Stimulated activated CD8-positive, alpha-beta memory T cell treated with anti-CD3 and anti-CD28 coated beads, Interleukin-15, amount 100 ng/mL, for 4 hours (primary cell): ENCODE results near the gene SLC9A3.

Experiments
- DNase-seq, 2 donors: peaks; one replicate each; pipeline ENCODE4 v3.0.0-alpha.2; 2020; ENCODE audit warnings: low read depth in 2 of 2

SLC9A3 gene

GRCh38 chr5:526456-527088, 2.3 kb upstream of the SLC9A3 start:
- no peak for DNase-seq

GRCh38 chr5:525916-526315, 1.7 kb upstream of the SLC9A3 start:
- DNase-seq: no peak

DNA sequence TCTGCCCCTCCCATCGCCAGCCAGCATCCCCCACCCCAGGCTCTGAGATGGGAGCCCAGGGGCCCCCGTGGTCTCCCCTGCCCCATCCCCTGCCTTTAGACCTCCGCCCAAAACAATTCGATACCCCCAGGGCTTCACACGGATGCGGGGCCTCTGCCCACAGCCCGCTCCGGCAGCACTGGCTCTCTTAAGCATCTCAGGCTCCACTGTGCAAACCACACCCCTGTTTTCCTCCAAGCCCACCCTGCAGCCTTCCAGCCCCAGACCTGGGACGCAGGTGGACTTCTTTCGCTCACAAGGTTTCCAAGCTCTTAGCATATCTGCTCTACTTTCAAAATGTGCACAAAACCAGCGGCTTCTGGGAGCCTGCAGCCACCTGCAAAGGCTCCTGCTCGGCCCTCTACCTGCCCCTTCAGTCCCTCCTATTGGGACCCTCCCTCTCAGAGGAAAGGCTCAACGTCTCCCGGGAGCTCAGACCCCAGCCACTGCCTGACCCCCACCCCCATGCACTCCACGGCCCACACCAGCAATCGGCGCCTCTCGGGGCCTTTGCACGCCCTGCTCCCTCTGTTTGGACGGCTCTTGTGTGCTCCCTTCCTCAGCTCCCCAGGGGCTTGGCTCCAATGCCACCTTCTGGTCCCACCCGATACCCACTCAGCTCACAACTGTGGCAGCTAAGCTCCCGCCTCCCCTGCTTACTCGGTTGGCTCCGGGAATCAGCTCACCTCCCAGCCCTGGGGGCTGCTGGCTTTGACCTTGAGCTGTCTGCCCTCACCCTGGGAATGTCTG, 918 bp upstream of the SLC9A3 start:
- DNase-seq: no peak

DNA sequence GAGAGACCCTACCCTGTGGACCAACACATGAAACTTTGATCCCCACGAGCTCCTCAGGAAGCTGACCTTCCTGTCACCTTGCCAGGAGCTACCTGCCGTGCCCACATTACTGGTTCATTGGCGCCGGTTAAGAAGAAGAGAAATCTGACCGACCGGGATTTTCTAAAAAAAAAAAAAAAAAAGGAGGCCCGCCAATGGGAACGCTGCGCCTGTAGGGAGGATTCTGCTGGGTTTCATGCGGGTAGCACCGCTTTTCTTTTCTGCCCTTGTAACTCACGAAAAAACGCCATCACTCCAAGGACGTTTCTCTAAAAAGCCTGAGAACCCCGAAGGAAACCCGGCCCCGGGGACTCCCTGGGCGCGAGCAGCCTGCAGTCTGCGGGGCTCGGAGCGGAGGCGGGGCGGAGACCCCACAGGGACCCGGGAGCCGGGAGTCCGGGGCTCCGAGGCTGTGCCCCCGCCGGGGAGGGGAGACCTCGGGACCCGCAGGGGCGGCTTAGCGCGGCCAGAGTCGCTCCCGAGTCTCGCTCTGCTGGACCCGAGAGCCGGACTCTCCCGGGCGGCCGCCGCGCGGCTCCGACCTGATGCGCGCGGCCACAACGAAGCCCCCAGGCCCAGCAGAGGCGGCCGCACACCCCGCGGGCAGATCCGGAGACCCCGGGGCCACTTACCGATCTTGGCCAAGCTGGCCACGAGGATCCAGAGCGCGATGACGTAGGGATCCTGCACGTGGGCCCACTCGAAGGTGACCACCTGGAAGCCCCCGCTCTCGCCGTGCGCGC, 617 bp downstream of the SLC9A3 start:
- no peak for DNase-seq

- DNase-seq: no peak
Measured at GRCh38 chr5:522899-523440, 1.3 kb downstream of the SLC9A3 start.

- no peak for DNase-seq
Measured at GRCh38 chr5:522116-522515, 2.1 kb downstream of the SLC9A3 start.

GRCh38 chr5:521680-522079, 2.6 kb downstream of the SLC9A3 start:
- DNase-seq: no peak

DNA sequence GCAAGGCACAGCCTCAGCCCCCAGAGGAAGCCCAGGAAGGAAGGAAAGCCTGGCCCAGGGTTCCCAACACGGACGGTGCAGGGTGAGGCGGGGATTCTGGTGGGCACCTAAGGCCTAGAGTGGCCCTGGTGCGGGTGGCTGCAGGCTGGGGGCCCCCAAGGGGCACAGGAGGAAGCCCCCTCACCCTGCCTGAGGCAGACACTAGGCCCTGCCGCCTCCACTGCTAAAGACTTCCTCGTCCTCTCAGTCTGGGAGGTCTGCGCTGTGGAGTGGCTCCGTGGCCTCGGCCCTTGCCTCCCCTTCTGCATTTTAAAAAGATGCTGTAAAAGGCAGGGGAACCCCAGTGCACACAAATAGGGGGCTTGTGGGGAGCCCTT, 3.4 kb downstream of the SLC9A3 start:
- DNase-seq: no peak

- DNase-seq: no peak
Measured at GRCh38 chr5:520196-520849, 3.9 kb downstream of the SLC9A3 start.

DNA sequence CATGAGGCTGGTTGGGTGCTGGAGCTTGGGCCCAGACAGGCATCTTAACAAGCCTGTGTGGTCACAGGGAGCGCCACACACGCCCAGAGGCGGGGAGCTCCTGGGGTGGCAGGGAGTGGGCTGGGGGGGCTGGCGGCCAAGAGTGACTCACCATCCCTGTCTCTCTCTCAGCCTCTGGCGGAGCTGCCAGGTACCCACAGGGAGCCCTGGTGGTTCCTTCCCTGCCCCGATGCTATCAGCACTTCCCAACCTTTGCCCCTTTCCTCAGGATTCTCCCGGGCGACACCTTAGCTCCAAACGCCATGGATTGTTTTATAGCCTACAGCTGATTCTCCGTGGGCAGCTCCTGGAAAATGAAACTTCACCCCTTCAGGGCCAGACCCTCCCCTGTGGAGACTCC, 5.5 kb downstream of the SLC9A3 start:
- DNase-seq: no peak

- DNase-seq: no peak
Measured at GRCh38 chr5:517535-518100, 6.6 kb downstream of the SLC9A3 start.

- DNase-seq: no peak
Measured at GRCh38 chr5:516980-517379, 7.3 kb downstream of the SLC9A3 start.

DNA sequence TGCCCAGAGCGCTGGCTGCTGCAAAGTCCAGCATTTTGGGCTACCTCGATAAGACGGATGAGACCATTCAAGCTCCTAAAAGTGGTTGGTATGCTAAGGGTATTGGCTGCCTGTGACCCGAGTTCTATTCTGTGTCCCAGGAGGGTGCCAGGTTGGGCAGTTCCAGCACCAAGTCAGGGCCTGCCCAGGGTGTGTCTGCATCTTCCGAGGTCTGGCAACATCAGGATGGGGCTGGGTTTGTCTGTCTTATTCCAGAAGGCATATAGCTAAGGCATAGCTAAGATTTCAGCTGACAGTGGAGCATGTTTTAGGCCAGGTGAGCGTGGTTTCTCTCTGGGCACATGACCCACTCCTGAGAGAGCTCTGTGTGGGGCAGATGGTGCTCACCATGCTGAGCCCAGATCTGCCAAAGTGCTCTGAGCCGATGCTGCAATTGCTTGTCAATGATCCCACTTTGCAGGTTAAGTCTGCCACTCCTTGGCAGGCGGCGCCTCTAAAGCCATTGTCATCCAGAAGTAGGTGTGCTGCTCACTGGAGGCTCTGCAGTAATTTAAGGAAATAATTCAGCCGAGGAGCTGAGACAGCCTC, 7.8 kb downstream of the SLC9A3 start:
- no peak for DNase-seq

- DNase-seq: no peak
Measured at GRCh38 chr5:515273-515836, 8.9 kb downstream of the SLC9A3 start.

DNA sequence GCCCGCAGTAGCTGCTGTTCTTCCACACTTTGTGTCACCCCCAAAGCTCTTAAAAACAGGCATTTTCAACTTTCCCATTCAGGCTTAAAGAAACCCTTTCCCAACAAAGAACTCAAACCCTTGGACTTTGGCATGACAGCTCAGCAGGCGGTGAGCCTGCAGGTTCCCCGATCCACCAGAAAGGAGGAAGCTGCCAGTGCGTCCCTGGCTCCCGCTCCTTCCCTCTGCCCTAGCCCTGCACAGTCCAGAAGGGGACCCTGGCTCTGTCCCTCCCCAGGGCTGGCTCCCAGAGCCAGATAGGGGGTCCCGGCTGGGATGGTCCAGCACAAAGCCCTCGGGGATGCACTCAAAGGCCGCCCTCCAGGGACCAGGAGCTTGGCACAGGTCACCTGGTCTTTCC, 9.6 kb downstream of the SLC9A3 start:
- no peak for DNase-seq

DNA sequence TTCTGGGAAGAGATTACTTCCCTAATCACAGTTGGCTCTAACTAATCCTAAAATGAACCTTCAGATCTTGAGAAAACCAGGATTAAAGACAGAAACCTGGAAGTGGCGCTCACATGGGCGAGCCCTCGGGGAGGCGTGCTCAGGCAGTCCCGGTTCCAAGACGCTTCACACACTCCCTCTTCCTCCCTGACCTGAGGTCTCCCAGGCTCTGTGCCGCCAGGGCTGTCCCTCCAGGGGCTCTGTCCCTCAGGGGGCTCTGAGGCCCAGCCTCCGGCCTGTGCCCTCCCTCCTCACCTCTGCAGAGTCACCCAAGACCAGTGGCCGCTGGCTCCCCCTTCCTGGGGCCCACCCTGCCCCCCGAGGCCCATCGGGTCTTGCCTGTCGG, 10.2 kb downstream of the SLC9A3 start:
- no peak for DNase-seq

GRCh38 chr5:513216-514100, 10.8 kb downstream of the SLC9A3 start:
- DNase-seq: no peak

DNA sequence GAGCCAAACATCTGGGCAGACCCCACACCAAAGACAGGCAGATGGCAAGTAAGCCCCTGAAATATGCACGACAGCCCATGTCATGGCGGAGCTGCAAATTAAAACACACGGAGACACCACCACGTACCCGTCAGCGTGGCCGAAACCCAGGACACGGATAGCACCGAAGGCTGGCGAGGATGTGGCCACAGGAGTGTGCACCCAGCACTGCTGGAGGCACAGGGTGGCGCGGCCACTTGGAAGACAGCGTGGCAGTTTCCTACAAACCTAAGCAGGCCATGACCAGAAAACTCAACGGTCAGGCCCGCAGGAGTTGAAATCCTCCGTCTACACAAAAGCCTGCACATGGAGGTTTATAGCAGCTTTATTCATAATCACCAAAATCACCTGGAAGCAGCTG, 12.8 kb downstream of the SLC9A3 start:
- no peak for DNase-seq

GRCh38 chr5:510521-510920, 13.7 kb downstream of the SLC9A3 start:
- DNase-seq: no peak

DNA sequence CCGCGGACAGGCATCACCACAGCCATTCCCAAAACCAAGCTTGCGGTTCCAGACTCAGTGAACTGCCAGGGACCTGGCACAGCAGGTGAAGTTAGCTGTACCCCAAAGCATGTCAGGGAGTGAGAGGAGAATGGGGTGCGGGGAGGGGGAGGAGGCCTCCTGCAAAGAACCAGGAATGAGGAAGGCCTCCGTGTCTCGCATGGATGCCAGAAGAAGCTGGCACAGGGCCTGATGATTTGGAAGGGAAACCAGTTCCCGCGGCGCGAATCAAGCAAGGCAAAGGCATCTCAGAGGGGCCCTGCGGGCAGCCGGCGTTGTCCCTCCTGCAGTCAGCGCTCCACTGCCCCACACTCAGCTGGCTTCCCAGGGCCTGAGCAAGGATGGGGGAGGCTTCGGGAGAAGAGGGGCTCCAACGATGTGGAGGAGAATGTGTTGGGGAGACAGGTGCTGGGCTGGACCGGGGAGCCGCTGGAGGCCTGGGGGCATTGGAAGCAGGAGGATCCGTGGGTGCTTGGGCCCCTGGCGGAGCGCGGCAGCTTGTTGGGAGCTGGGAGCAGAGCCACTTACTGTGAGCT, 14.6 kb downstream of the SLC9A3 start:
- DNase-seq: no peak
